ENCODE data around the gene OR2AG2.

Gene OR2AG2

DNA sequence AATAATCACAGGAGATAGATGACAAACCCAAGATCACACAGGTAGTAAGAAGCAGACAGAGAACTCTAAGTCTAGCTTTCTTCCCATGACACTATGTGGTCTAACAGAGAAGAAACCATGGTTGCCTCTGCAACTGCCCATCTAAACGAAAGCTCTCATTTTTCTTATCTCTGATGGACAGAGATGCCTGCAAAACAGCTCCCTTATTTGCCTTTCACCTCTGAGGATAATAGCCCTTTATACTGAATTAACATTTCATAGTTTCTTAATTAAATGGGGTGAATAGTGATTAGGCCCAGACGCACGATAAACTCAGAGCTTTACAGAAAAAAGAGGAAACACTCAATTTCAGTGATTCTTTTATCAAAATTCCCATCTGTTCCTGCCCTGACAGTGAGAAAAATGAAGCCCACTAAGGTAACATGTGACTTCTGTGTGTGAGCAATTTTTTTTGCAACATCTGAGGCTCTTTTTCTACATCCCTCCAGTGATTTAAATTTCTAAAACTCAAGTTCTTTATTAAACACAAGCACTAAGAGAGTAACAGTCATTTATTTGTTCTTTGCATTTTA lies 24.6 kb downstream of the OR2AG2 start:
- H3K9me3 Mint-ChIP-seq, result peaks cover 4% of the 10 kb centered on the region
- peaks cover 21% of the 10 kb centered on the region for H3K4me1 Mint-ChIP-seq
- H3K27ac Mint-ChIP-seq, result no peak overlapping the region
- H3K36me3 Mint-ChIP-seq, result peaks cover 5% of the 10 kb centered on the region
- no peak overlapping the region for H3K4me3 Mint-ChIP-seq
- no peaks in the 10 kb centered on the region for H3K27me3 Mint-ChIP-seq

GRCh38 chr11:6746626-6747025 lies 25.1 kb downstream of the OR2AG2 start:
- peaks cover 4% of the 10 kb centered on the region for H3K9me3 Mint-ChIP-seq
- H3K4me1 Mint-ChIP-seq, result peaks cover 26% of the 10 kb centered on the region
- no peak overlapping the region for H3K4me3 Mint-ChIP-seq
- peaks cover 5% of the 10 kb centered on the region for H3K36me3 Mint-ChIP-seq
- no peaks in the 10 kb centered on the region for H3K27me3 Mint-ChIP-seq
- no peak overlapping the region for H3K27ac Mint-ChIP-seq

- H3K9me3 Mint-ChIP-seq, result peaks cover 4% of the 10 kb centered on the region
- no peaks in the 10 kb centered on the region for H3K27me3 Mint-ChIP-seq
- peaks cover 28% of the 10 kb centered on the region for H3K4me1 Mint-ChIP-seq
- H3K4me3 Mint-ChIP-seq, result no peak overlapping the region
- H3K36me3 Mint-ChIP-seq, result peaks cover 5% of the 10 kb centered on the region
- H3K27ac Mint-ChIP-seq, result no peak overlapping the region
These were observed 25.6 kb downstream of the OR2AG2 start for GRCh38 chr11:6746086-6746618.

DNA sequence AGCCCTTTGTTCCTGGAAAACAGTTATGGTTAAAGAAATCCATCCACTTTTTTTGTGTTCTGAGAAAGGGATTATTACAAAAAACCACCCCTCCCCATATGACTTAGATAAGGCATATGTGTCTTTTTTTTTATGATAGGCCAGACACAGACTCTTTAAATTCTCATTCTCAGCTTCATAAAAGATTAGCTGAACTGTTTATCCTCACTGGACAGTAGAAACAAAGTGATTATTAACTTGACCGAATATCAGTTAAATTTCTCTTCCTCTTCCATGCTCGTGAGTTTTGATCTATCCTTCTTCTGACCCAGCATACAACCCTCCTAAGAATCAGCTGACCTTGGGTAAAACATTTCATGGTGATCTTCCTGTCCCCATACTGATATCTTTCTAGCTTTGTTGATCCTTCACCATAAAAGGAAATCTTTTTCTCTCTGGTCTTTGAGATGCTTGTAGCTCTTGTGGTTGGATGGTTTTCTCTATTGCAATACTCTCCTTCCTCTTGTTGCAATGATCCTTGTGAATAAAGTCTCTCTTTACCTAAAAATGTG lies 26.2 kb downstream of the OR2AG2 start:
- H3K27me3 Mint-ChIP-seq, result no peaks in the 10 kb centered on the region
- H3K36me3 Mint-ChIP-seq, result peaks cover 6% of the 10 kb centered on the region
- no peak overlapping the region for H3K4me3 Mint-ChIP-seq
- H3K9me3 Mint-ChIP-seq, result no peaks in the 10 kb centered on the region
- no peak overlapping the region for H3K27ac Mint-ChIP-seq
- H3K4me1 Mint-ChIP-seq, result peaks cover 28% of the 10 kb centered on the region

DNA sequence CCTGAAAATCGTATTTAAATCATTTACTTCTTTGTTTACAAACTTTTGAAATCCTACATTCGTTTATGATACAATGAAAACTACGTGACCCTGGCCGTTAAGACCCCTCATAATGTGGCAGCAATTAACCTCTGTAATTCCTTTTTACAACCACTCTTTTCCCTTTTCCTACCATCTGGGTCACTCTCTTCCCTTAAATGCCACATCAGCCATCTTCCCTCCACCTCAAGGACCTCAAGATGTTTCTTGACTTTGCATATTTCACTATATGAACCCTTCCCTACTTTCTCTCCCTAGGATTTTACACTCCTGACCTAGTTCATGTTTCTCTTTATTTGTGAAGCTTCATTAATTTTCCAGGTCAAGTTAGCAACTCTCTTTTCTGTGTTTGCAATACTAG lies 26.8 kb downstream of the OR2AG2 start:
- Mint-ChIP-seq H3K36me3 (peaks cover 6% of the 10 kb centered on the region), H3K27ac (no peak overlapping the region), H3K4me1 (peaks cover 33% of the 10 kb centered on the region), H3K4me3 (no peak overlapping the region), H3K27me3 (no peaks in the 10 kb centered on the region), H3K9me3 (no peaks in the 10 kb centered on the region)

DNA sequence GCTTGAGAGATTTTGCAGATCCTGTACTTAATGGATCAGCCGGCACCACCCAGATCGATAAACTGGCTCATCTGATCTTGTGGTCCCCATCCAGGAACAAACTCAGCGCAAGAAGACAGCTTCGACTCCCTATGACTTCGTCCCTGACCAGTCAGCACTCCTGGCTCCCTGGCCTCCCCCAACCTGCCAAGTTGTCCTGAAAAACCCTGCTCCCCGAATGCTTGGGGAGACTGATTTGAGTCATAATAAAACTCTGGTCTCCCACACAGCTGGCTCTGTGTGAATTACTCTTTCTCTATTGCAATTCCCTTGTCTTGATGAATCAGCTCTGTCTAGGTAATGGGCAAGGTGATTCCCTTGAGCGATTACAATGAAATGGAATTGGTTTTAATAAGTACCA lies 29.5 kb downstream of the OR2AG2 start:
- H3K4me3 Mint-ChIP-seq, result no peak overlapping the region
- peaks cover 58% of the 10 kb centered on the region for H3K4me1 Mint-ChIP-seq
- no peaks in the 10 kb centered on the region for H3K9me3 Mint-ChIP-seq
- peaks cover 7% of the 10 kb centered on the region for H3K36me3 Mint-ChIP-seq
- no peak overlapping the region for H3K27ac Mint-ChIP-seq
- no peaks in the 10 kb centered on the region for H3K27me3 Mint-ChIP-seq

DNA sequence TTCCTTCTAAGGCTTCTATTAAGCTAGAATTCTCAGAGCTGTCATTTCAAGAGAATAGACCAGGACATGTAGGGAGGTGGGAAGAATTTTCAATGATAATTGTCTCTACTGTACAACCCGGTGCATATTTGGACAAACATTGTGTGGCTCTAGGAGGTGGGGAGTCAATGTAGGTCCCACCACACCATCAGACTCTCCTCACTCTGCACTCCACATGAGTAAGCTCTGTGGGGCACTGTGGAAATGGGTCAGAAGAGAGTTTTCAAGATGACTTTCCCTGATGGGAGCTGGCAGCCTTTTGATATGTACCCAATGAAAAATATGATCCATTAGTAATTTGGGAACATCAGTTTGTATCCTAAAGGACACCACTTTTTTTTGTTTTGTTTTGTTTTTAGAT lies 33.2 kb downstream of the OR2AG2 start:
- H3K27me3 Mint-ChIP-seq, result no peaks in the 10 kb centered on the region
- H3K4me3 Mint-ChIP-seq, result peak overlapping the region; percentile 8
- peak overlapping the region; percentile 98 for H3K27ac Mint-ChIP-seq
- no peaks in the 10 kb centered on the region for H3K9me3 Mint-ChIP-seq
- peaks cover 11% of the 10 kb centered on the region for H3K36me3 Mint-ChIP-seq
- H3K4me1 Mint-ChIP-seq, result peaks cover 93% of the 10 kb centered on the region

- Mint-ChIP-seq H3K4me3 (peak overlapping the region; percentile 8), H3K4me1 (peaks cover 93% of the 10 kb centered on the region), H3K9me3 (no peaks in the 10 kb centered on the region), H3K27me3 (no peaks in the 10 kb centered on the region), H3K36me3 (peaks cover 11% of the 10 kb centered on the region), H3K27ac (peak overlapping the region; percentile 98)
These were observed 33.8 kb downstream of the OR2AG2 start for GRCh38 chr11:6737872-6738466.

GRCh38 chr11:6736495-6737121 lies 35.2 kb downstream of the OR2AG2 start:
- peak overlapping the region; percentile 30 for H3K4me3 Mint-ChIP-seq
- H3K9me3 Mint-ChIP-seq, result no peaks in the 10 kb centered on the region

GRCh38 chr11:6735306-6735705 lies 36.5 kb downstream of the OR2AG2 start:
- peaks cover 10% of the 10 kb centered on the region for H3K36me3 Mint-ChIP-seq
- H3K27me3 Mint-ChIP-seq, result no peaks in the 10 kb centered on the region
- no peaks in the 10 kb centered on the region for H3K9me3 Mint-ChIP-seq
- peak overlapping the region; percentile 72 for H3K4me3 Mint-ChIP-seq
- H3K4me1 Mint-ChIP-seq, result peaks cover 79% of the 10 kb centered on the region
- peak overlapping the region; percentile 98 for H3K27ac Mint-ChIP-seq

More at GRCh38 chr11:6736495-6737121, 35.2 kb downstream of the OR2AG2 start:
- Mint-ChIP-seq H3K27me3 (no peaks in the 10 kb centered on the region), H3K27ac (peak overlapping the region; percentile 98), H3K4me1 (peaks cover 85% of the 10 kb centered on the region), H3K36me3 (peaks cover 11% of the 10 kb centered on the region)

DNA sequence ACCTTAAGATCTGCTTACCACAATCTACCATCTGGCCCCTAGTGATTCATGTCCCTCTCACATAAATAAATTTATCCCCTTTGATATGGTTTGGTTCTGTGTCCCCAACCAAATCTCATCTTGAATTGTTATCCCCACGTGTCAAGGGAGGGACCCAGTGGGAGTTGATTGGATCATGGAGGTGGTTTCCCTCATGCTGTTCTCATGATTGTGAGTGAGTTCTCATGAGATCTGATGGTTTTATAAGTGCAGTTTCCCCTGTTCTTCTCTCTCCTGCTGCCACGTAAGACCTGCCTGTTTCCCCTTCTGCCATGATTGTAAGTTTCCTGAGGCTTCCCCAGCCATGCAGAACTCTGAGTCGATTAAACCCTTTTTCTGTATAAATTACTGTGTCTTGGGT lies 37.2 kb downstream of the OR2AG2 start:
- Mint-ChIP-seq H3K9me3 (no peaks in the 10 kb centered on the region), H3K36me3 (peaks cover 11% of the 10 kb centered on the region), H3K4me3 (peak overlapping the region; percentile 72), H3K27me3 (no peaks in the 10 kb centered on the region), H3K4me1 (peaks cover 79% of the 10 kb centered on the region), H3K27ac (peak overlapping the region; percentile 98)

- peaks cover 79% of the 10 kb centered on the region for H3K4me1 Mint-ChIP-seq
- no peaks in the 10 kb centered on the region for H3K27me3 Mint-ChIP-seq
- peaks cover 15% of the 10 kb centered on the region for H3K36me3 Mint-ChIP-seq
- no peaks in the 10 kb centered on the region for H3K9me3 Mint-ChIP-seq
- H3K4me3 Mint-ChIP-seq, result peak overlapping the region; percentile 51
- H3K27ac Mint-ChIP-seq, result peak overlapping the region; percentile 98
These were observed 38.2 kb downstream of the OR2AG2 start for GRCh38 chr11:6733326-6734275.

DNA sequence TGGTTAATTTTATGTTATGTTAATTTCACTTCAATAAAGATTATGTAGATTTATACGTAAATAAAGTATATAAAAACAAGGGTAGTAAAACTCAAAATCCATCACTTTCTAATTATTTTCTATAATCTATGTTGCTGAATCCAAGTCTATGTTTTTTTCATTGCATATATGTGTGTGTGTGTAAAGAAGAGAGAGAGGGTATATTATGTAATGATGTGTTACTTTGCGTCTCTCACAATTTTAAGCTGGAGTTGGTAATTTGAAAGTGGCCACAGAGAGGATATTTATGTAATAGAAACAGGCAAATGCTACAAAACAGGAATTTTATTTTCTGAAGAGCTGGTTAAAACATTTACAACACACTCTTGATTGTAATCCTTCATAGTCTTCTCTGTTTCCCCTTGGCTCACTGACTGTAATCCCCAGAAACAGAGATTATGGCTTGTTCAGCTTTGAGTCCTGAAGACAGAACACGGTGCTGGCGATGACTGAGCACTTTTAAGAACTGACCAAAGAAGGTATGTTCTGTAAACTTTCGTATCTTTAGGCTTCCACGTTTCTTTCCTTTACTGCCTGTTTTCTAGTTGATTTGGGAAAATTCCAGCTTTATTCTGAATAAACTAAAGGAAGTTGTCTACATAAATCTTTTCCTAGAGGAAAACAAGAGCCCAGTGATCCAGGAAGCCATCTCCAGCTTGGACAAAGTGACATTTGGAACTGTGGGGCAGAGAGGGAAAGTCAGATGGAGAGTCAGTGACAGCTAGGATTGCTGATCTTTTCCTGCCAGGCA lies 43.6 kb downstream of the OR2AG2 start:
- peaks cover 45% of the 10 kb centered on the region for H3K36me3 Mint-ChIP-seq
- H3K4me1 Mint-ChIP-seq, result peaks cover 78% of the 10 kb centered on the region
- H3K27ac Mint-ChIP-seq, result peak overlapping the region; percentile 97
- H3K27me3 Mint-ChIP-seq, result no peaks in the 10 kb centered on the region
- no peak overlapping the region for H3K4me3 Mint-ChIP-seq
- H3K9me3 Mint-ChIP-seq, result peaks cover 18% of the 10 kb centered on the region

- Mint-ChIP-seq H3K27ac (peak overlapping the region; percentile 78), H3K27me3 (no peaks in the 10 kb centered on the region), H3K4me3 (no peak overlapping the region), H3K4me1 (peaks cover 95% of the 10 kb centered on the region), H3K9me3 (peaks cover 37% of the 10 kb centered on the region), H3K36me3 (peaks cover 61% of the 10 kb centered on the region)
These were observed 46.3 kb downstream of the OR2AG2 start for GRCh38 chr11:6725386-6725896.

Data from activated naive CD4-positive, alpha-beta T cell treated with anti-CD3 and anti-CD28 coated beads, Interleukin-2, amount 50 U/mL, for 24 hours (primary cell).